CD14-positive monocyte (primary cell): Measurements from ENCODE around the gene CHTOP. TPM values are rescaled to one million over a fixed set of nuclear protein-coding genes. Genes with fewer than 3 reads are reported as not detected.
A peak's percentile ranks its signal among the peaks of the same experiment; 100 is the strongest.

Experiments used
- DNase-seq, 3 donors: peaks; one replicate each; pipeline ENCODE4 v3.0.0-alpha.2; 2011 to 2022
- H2AFZ ChIP-seq: 2 replicates; pipeline ENCODE4 v1.6.0; 2012; ENCODE audit warnings: mild to moderate bottlenecking, low read depth, low read length, inconsistent platforms; ENCODE audit not compliant: insufficient read depth, poor library complexity, severe bottlenecking
- H3K27ac ChIP-seq, 2 donors: 1 replicate in 1 of 2; 2 replicates in 1 of 2; pipeline ENCODE4 v1.5.1; 2012 to 2013; ENCODE audit warnings: low read length in 2 of 2, control low read depth in 1 of 2, inconsistent platforms in 1 of 2, low read depth in 1 of 2, mild to moderate bottlenecking in 1 of 2
- H3K27me3 ChIP-seq, 2 donors: one replicate each; pipeline versions ENCODE4 v1.6.0 to v1.6.1; 2011 to 2013; ENCODE audit warnings: low read length in 2 of 2; ENCODE audit not compliant: control insufficient read depth in 2 of 2, insufficient read depth in 2 of 2
- H3K36me3 ChIP-seq, 2 donors: replicated peaks in 1 of 2; 1 replicate in 1 of 2; 2 replicates in 1 of 2; pipeline versions ENCODE4 v1.5.1 to v1.6.1; 2012 to 2013; ENCODE audit warnings: low read length in 2 of 2, control low read depth in 1 of 2, inconsistent platforms in 1 of 2, mild to moderate bottlenecking in 1 of 2; ENCODE audit not compliant: insufficient read depth in 2 of 2, control insufficient read depth in 1 of 2
- H3K4me1 ChIP-seq, 2 donors: 1 replicate in 1 of 2; 2 replicates in 1 of 2; pipeline versions ENCODE4 v1.5.1 to v1.6.1; 2012 to 2013; ENCODE audit warnings: low read length in 2 of 2, control low read depth in 1 of 2, inconsistent platforms in 1 of 2, mild to moderate bottlenecking in 1 of 2, moderate library complexity in 1 of 2; ENCODE audit not compliant: insufficient read depth in 2 of 2, control insufficient read depth in 1 of 2
- H3K4me2 ChIP-seq: replicated peaks from 2 replicates; pipeline ENCODE3; 2012; ENCODE audit warnings: low read length, moderate library complexity, mild to moderate bottlenecking; ENCODE audit not compliant: poor library complexity, severe bottlenecking; ENCODE audit errors: extremely low read depth
- H3K4me3 ChIP-seq, 3 experiments: fragments of 200-600 bp in 1 of 3; sonication (generic) in 1 of 3; replicated peaks in 1 of 3; 1 replicate in 2 of 3; 2 replicates in 1 of 3; pipeline ENCODE4 v1.5.1; 2011 to 2013; ENCODE audit warnings: low read length in 3 of 3, mild to moderate bottlenecking in 3 of 3, control low read depth in 2 of 3, low read depth in 2 of 3, inconsistent platforms in 1 of 3, moderate library complexity in 1 of 3
- H3K79me2 ChIP-seq: 2 replicates; pipeline ENCODE4 v1.6.0; 2012; ENCODE audit warnings: mild to moderate bottlenecking, control low read depth, inconsistent platforms, low read length, moderate library complexity; ENCODE audit not compliant: insufficient read depth
- H3K9ac ChIP-seq: 2 replicates; pipeline ENCODE4 v1.6.0; 2017; ENCODE audit warnings: low read length, mild to moderate bottlenecking; ENCODE audit not compliant: insufficient read depth, poor library complexity, severe bottlenecking
- H3K9me3 ChIP-seq, 2 donors: replicated peaks in 1 of 2; 1 replicate in 1 of 2; 2 replicates in 1 of 2; pipeline versions ENCODE4 v1.5.1 to v1.6.1; 2012 to 2013; ENCODE audit warnings: low read length in 2 of 2, control low read depth in 1 of 2; ENCODE audit not compliant: control insufficient read depth in 1 of 2, insufficient read depth in 1 of 2
- H4K20me1 ChIP-seq: 2 replicates; pipeline ENCODE4 v1.6.0; 2012; ENCODE audit warnings: mild to moderate bottlenecking, low read length, control low read depth, moderate library complexity; ENCODE audit not compliant: insufficient read depth
- H3K27ac Mint-ChIP-seq, 7 donors: one replicate each; pipeline ENCODE4 v1.8.0; 2020; ENCODE audit warnings: mild to moderate bottlenecking in 7 of 7, mixed read lengths in 7 of 7, moderate library complexity in 6 of 7, inconsistent platforms in 2 of 7
- H3K27me3 Mint-ChIP-seq, 3 donors: one replicate each; pipeline ENCODE4 v1.8.0; 2021 to 2022; ENCODE audit warnings: low read depth in 3 of 3, mild to moderate bottlenecking in 3 of 3, mixed read lengths in 3 of 3, moderate library complexity in 3 of 3, inconsistent platforms in 1 of 3
- H3K36me3 Mint-ChIP-seq, 2 donors: one replicate each; pipeline ENCODE4 v1.8.0; 2020; ENCODE audit warnings: mixed read lengths in 2 of 2, inconsistent platforms in 1 of 2, mild to moderate bottlenecking in 1 of 2
- H3K4me1 Mint-ChIP-seq: one replicate; pipeline ENCODE4 v1.8.0; 2020; ENCODE audit warnings: mild to moderate bottlenecking, mixed read lengths
- H3K4me3 Mint-ChIP-seq, 2 donors: one replicate each; pipeline ENCODE4 v1.8.0; 2020; ENCODE audit warnings: mild to moderate bottlenecking in 2 of 2, mixed read lengths in 2 of 2, moderate library complexity in 1 of 2
- H3K9me3 Mint-ChIP-seq, 7 donors: one replicate each; pipeline ENCODE4 v1.8.0; 2020 to 2022; ENCODE audit warnings: mixed read lengths in 7 of 7, mild to moderate bottlenecking in 6 of 7, moderate library complexity in 6 of 7, inconsistent platforms in 2 of 7
- WGBS: methylation state at CpG from one replicate; pipeline ENCODE4 v1.1.5; 2013; ENCODE audit warnings: missing lambda C conversion rate; ENCODE audit not compliant: insufficient coverage; 5-methylcytosine and 5-hydroxymethylcytosine counted together
- intact Hi-C, 2 donors: fragments of 100-400 bp; cut with micrococcal nuclease; formaldehyde crosslinking; loops; one replicate each; pipeline versions ENCODE4 v1.15.0 to v1.15.1; 2023
- polyA plus RNA-seq, 3 donors: library from polyadenylated mRNA; depleted of rRNA in 1 of 3; unstranded in 2 of 3; stranded (reverse) in 1 of 3; fragments of 300-500 nt in 2 of 3; fragments of >200 nt in 1 of 3; fragmentation: Illumina TruSeq in 2 of 3; gene quantifications; 1 replicate in 2 of 3; 2 replicates in 1 of 3; pipeline ENCODE4 v1.2.3, GENCODE V29; 2012 to 2021
- TF ChIP-seq, protein P1 (sequence below): fragments of 200-600 bp; IDR thresholded peaks from one replicate; pipeline ENCODE4 v1.8.0; 2022; ENCODE audit warnings: antibody characterized with exemption, mild to moderate bottlenecking

Gene CHTOP
- polyA plus RNA-seq, 3 donors, result 28.1 to 56.2 (median 38.2) TPM

- no peaks in the 10 kb centered on the region for H3K27me3 ChIP-seq
- Mint-ChIP-seq H3K4me1 (peaks cover 51% of the 10 kb centered on the region), H3K27ac (peak overlapping the region in 3 of 7 donors; percentile 41 to 61 (median 45)), H3K4me3 (no peak overlapping the region), H3K36me3 (peaks cover 33 to 36% of the 10 kb centered on the region in 2 donors), H3K27me3 (peaks cover 0 to 2% (median under 1%) of the 10 kb centered on the region in 3 donors), H3K9me3 (peaks cover 0 to 2% (median 0%) of the 10 kb centered on the region in 7 donors)
- peaks cover 24% of the 10 kb centered on the region for H4K20me1 ChIP-seq
- intact Hi-C loops, result no loop called here
- peaks cover 28% of the 10 kb centered on the region for H3K79me2 ChIP-seq
- H2AFZ ChIP-seq, result no peak overlapping the region
- no peak for DNase-seq
- H3K9ac ChIP-seq, result no peak overlapping the region
- no peaks in the 10 kb centered on the region for H3K9me3 ChIP-seq
- H3K4me3 ChIP-seq, result no peak overlapping the region
- WGBS, result 91% methylated on average over 4 of the region's 10 CpGs
- H3K36me3 ChIP-seq, result peaks cover 27 to 33% of the 10 kb centered on the region in 2 donors
- no peak overlapping the region for H3K4me2 ChIP-seq
- peaks cover 36 to 43% of the 10 kb centered on the region in 2 donors for H3K4me1 ChIP-seq
- H3K27ac ChIP-seq, result no peak overlapping the region
- TF ChIP-seq, protein P1, sequence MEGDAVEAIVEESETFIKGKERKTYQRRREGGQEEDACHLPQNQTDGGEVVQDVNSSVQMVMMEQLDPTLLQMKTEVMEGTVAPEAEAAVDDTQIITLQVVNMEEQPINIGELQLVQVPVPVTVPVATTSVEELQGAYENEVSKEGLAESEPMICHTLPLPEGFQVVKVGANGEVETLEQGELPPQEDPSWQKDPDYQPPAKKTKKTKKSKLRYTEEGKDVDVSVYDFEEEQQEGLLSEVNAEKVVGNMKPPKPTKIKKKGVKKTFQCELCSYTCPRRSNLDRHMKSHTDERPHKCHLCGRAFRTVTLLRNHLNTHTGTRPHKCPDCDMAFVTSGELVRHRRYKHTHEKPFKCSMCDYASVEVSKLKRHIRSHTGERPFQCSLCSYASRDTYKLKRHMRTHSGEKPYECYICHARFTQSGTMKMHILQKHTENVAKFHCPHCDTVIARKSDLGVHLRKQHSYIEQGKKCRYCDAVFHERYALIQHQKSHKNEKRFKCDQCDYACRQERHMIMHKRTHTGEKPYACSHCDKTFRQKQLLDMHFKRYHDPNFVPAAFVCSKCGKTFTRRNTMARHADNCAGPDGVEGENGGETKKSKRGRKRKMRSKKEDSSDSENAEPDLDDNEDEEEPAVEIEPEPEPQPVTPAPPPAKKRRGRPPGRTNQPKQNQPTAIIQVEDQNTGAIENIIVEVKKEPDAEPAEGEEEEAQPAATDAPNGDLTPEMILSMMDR, result no peak
Observed at GRCh38 chr1:153648000-153648643, 14.3 kb downstream of the CHTOP start.

- peaks cover 47% of the 10 kb centered on the region for H3K4me1 Mint-ChIP-seq
Observed at GRCh38 chr1:153649137-153649862, 15.4 kb downstream of the CHTOP start.

More at GRCh38 chr1:153649137-153649862, 15.4 kb downstream of the CHTOP start:
- Mint-ChIP-seq H3K9me3 (peaks cover 0 to 2% (median 0%) of the 10 kb centered on the region in 7 donors), H3K36me3 (peaks cover 23 to 24% of the 10 kb centered on the region in 2 donors), H3K27ac (peak overlapping the region in 2 of 7 donors; percentile 30 to 64), H3K27me3 (peaks cover 0 to 2% (median 2%) of the 10 kb centered on the region in 3 donors), H3K4me3 (no peak overlapping the region)
- TF ChIP-seq, protein P1, result no peak
- 89% methylated on average over 1 of the region's 3 CpGs for WGBS
- Histone ChIP-seq H3K9ac (no peak overlapping the region), H3K79me2 (peaks cover 16% of the 10 kb centered on the region), H2AFZ (no peak overlapping the region), H3K27ac (no peak overlapping the region), H3K4me2 (no peak overlapping the region), H3K36me3 (peaks cover 15 to 21% of the 10 kb centered on the region in 2 donors), H3K4me1 (peaks cover 40 to 48% of the 10 kb centered on the region in 2 donors), H3K27me3 (no peaks in the 10 kb centered on the region), H3K4me3 (no peak overlapping the region), H4K20me1 (peaks cover 15% of the 10 kb centered on the region), H3K9me3 (no peaks in the 10 kb centered on the region)
- DNase-seq, result no peak
- intact Hi-C loops, result no loop called here
